ENCODE results near the gene MEIS3.

The MEIS3 gene

GRCh38 chr19:47358936-47359335 is 60.4 kb downstream of the MEIS3 start:
- Histone ChIP-seq H3K27ac (ENCODE audit: extremely low read depth, low read depth, low read length) (no peak overlapping the region), H3K9me3 (ENCODE audit: control insufficient read depth, insufficient read depth, low read depth, low read length) (no peaks in the 10 kb centered on the region), H3K4me1 (ENCODE audit: control insufficient read depth, insufficient read depth, low read length) (no peaks in the 10 kb centered on the region), H3K4me3 (ENCODE audit: low read depth, low read length) (no peak overlapping the region), H3K36me3 (ENCODE audit: control insufficient read depth in 2 of 2, insufficient read depth in 1 of 2, low read length in 2 of 2) (peaks cover 88 to 94% of the 10 kb centered on the region in 2 experiments)
- CTCF ChIA-PET: interaction anchor here (0.6 to 2.2 kb wide), 6 partner anchors 10 to 1440 kb away, joined by 3 to 15 read pairs (median 3); partner anchors contain the start of gene DHX34
- POLR2A ChIA-PET: no interaction called here
- TF ChIP-seq ZNF654 (tag by site-specific recombination; IDR thresholded peaks at IDR 0.05; ENCODE audit: low read depth) (no peak), ZNF394 (tag by site-specific recombination; IDR thresholded peaks at IDR 0.05; ENCODE audit: borderline replicate concordance) (no peak), ZBTB7A (tag by site-specific recombination; IDR thresholded peaks at IDR 0.05; ENCODE audit: low read depth) (no peak), ZNF843 (tag by site-specific recombination; IDR thresholded peaks at IDR 0.05) (no peak), ZNF26 (tag by site-specific recombination; IDR thresholded peaks at IDR 0.05) (no peak), SCRT1 (tag by site-specific recombination; IDR thresholded peaks at IDR 0.05; ENCODE audit: borderline replicate concordance) (no peak), ZSCAN16 (tag by site-specific recombination; IDR thresholded peaks at IDR 0.05) (no peak), ZNF518A (tag by site-specific recombination; conservative IDR thresholded peaks at IDR 0.05; ENCODE audit: low read depth) (no peak), PATZ1 (tag by site-specific recombination; IDR thresholded peaks at IDR 0.05) (no peak), ATF2 (tag by site-specific recombination; IDR thresholded peaks at IDR 0.05; ENCODE audit: low read depth) (no peak), ZNF155 (tag by site-specific recombination; IDR thresholded peaks at IDR 0.05) (no peak), ZNF558 (tag by site-specific recombination; IDR thresholded peaks at IDR 0.05) (no peak), ZNF133 (tag by site-specific recombination; IDR thresholded peaks at IDR 0.05) (no peak), KLF16 (tag by site-specific recombination; IDR thresholded peaks at IDR 0.05) (no peak), ZNF768 (tag by site-specific recombination; IDR thresholded peaks at IDR 0.05) (no peak), ZNF157 (tag by site-specific recombination; IDR thresholded peaks at IDR 0.05) (no peak), BCL11B (tag by site-specific recombination; IDR thresholded peaks at IDR 0.05; ENCODE audit: low read depth) (no peak), ZNF473 (tag by site-specific recombination; IDR thresholded peaks at IDR 0.05) (no peak), KLF8 (tag by site-specific recombination; IDR thresholded peaks at IDR 0.05) (no peak), KLF7 (tag by site-specific recombination; IDR thresholded peaks at IDR 0.05; ENCODE audit: borderline replicate concordance) (no peak)

Measured in HEK293 (cell line).